HCT116 (cell line): ENCODE results near the gene ELAVL1. TPM values are rescaled to one million over a fixed set of nuclear protein-coding genes. Genes with fewer than 3 reads are reported as not detected.

Experiments used
- ATAC-seq: fragments of 200-7000 bp; cut with Tn5 transposase; 2 replicates; pipeline ENCODE4 v1.9.1; 2020; ENCODE audit warnings: mild to moderate bottlenecking, moderate library complexity
- BruUV-seq: library from RNA; stranded (reverse); fragments of 400-500 nt; replicated peaks from 2 replicates; lab custom pipeline; 2021; lab: Mats Ljungman, UMichigan
- CTCF ChIA-PET: fragments of 300-600 bp; sonication (Branson Sonifier 250); formaldehyde crosslinking; loops from one replicate; lab custom pipeline; 2021; ENCODE audit warnings: antibody characterized with exemption; lab: Charles Lee
- POLR2A ChIA-PET: fragments of 300-600, 350-600 bp; sonication (Branson Sonifier 250); formaldehyde crosslinking; loops from one replicate; lab custom pipeline; 2021; ENCODE audit warnings: antibody characterized with exemption; lab: Charles Lee
- RAD21 ChIA-PET, 2 experiments: fragments of 300-600 bp; sonication (Branson Sonifier 250); formaldehyde crosslinking; loops; one replicate each; lab custom pipeline; 2023; ENCODE audit warnings: low total read pairs in 2 of 2; ENCODE audit not compliant: uncharacterized antibody in 2 of 2, unreplicated experiment in 2 of 2, low non-redundant PET in 1 of 2; lab: Charles Lee
- DNase-seq: peaks from one replicate; pipeline ENCODE4 v3.0.0-alpha.2; 2010; ENCODE audit warnings: low read depth, low spot score
- H2AFZ ChIP-seq: fragments of 200-600 bp; shearing (Covaris generic), sonication (generic); 2 replicates; pipeline ENCODE4 v1.6.1; 2017; ENCODE audit warnings: low read depth, mixed run types, mixed read lengths, antibody characterized with exemption, low read length; ENCODE audit not compliant: poor library complexity, severe bottlenecking
- H3K27ac ChIP-seq: 2 replicates; pipeline ENCODE4 v1.5.1; 2012; ENCODE audit warnings: low read depth, low read length
- H3K27me3 ChIP-seq: fragments of 200-600 bp; sonication (generic); 2 replicates; pipeline ENCODE4 v1.6.1; 2016; ENCODE audit warnings: mixed run types, low read length, mixed read lengths; ENCODE audit not compliant: insufficient read depth
- H3K36me3 ChIP-seq, 2 experiments: fragments of 200-500 bp in 1 of 2; fragments of 200-600 bp in 1 of 2; sonication (Bioruptor generic) in 1 of 2; sonication (generic) in 1 of 2; 2 replicates each; pipeline versions ENCODE4 v1.5.1 to v1.6.1; 2014 to 2016; ENCODE audit warnings: low read length in 2 of 2, inconsistent platforms in 1 of 2, mixed read lengths in 1 of 2, mixed run types in 1 of 2; ENCODE audit not compliant: insufficient read depth in 2 of 2, control insufficient read depth in 1 of 2
- H3K4me1 ChIP-seq, 2 experiments: fragments of 200-600 bp in 1 of 2; sonication (generic) in 1 of 2; 2 replicates each; pipeline versions ENCODE4 v1.5.1 to v1.6.1; 2012 to 2017; ENCODE audit warnings: low read length in 2 of 2, inconsistent platforms in 1 of 2, mild to moderate bottlenecking in 1 of 2, mixed read lengths in 1 of 2, mixed run types in 1 of 2, moderate library complexity in 1 of 2; ENCODE audit not compliant: insufficient read depth in 2 of 2, control insufficient read depth in 1 of 2
- H3K4me2 ChIP-seq: fragments of 200-600 bp; sonication (generic); 2 replicates; pipeline ENCODE4 v1.6.1; 2017; ENCODE audit warnings: mixed run types, low read length, mixed read lengths
- H3K4me3 ChIP-seq, 2 experiments: fragments of 200-600 bp in 1 of 2; sonication (generic) in 1 of 2; replicated peaks in 1 of 2; 2 replicates each; pipeline ENCODE4 v1.5.1; 2011 to 2016; ENCODE audit warnings: low read length in 2 of 2, control low read depth in 1 of 2, low read depth in 1 of 2, mild to moderate bottlenecking in 1 of 2, mixed read lengths in 1 of 2, mixed run types in 1 of 2
- H3K79me2 ChIP-seq: fragments of 200-600 bp; sonication (generic); 2 replicates; pipeline ENCODE4 v1.6.1; 2017; ENCODE audit warnings: mild to moderate bottlenecking, mixed run types, low read length, moderate library complexity, mixed read lengths; ENCODE audit not compliant: insufficient read depth
- H3K9ac ChIP-seq: fragments of 200-600 bp; sonication (generic); 2 replicates; pipeline ENCODE4 v1.6.1; 2016; ENCODE audit warnings: low read length, mixed read lengths
- H3K9me2 ChIP-seq: fragments of 200-600 bp; sonication (generic), shearing (Covaris generic); 2 replicates; pipeline ENCODE4 v1.6.1; 2017; ENCODE audit warnings: mixed run types, mild to moderate bottlenecking, moderate library complexity; ENCODE audit not compliant: insufficient read depth
- H3K9me3 ChIP-seq, 2 experiments: fragments of 200-500 bp in 1 of 2; fragments of 200-600 bp in 1 of 2; sonication (Bioruptor generic) in 1 of 2; sonication (generic) in 1 of 2; 2 replicates each; pipeline ENCODE4 v1.6.1; 2014 to 2017; ENCODE audit warnings: low read length in 2 of 2, mixed read lengths in 2 of 2, inconsistent platforms in 1 of 2, low read depth in 1 of 2, mild to moderate bottlenecking in 1 of 2, mixed run types in 1 of 2, moderate library complexity in 1 of 2; ENCODE audit not compliant: control insufficient read depth in 1 of 2, insufficient read depth in 1 of 2
- H4K20me1 ChIP-seq: fragments of 200-600 bp; sonication (generic), shearing (Covaris generic); 2 replicates; pipeline ENCODE4 v1.6.1; 2017; ENCODE audit warnings: mixed run types, mild to moderate bottlenecking, moderate library complexity; ENCODE audit not compliant: insufficient read depth
- ATF3 ChIP-seq: IDR thresholded peaks from 2 replicates; pipeline ENCODE4 v1.6.1; 2012
- CTCF ChIP-seq, 3 experiments: fragments of 200-600 bp in 1 of 3; sonication (generic) in 1 of 3; IDR thresholded peaks in 2 of 3; conservative IDR thresholded peaks in 1 of 3; 2 replicates each; pipeline ENCODE4 v1.5.1; 2012 to 2017; ENCODE audit warnings: low read depth in 2 of 3, low read length in 2 of 3, antibody characterized with exemption in 1 of 3, borderline replicate concordance in 1 of 3, control low read depth in 1 of 3, mild to moderate bottlenecking in 1 of 3, mixed read lengths in 1 of 3, mixed run types in 1 of 3, moderate library complexity in 1 of 3; ENCODE audit not compliant: insufficient read depth in 1 of 3
- EZH2 ChIP-seq: fragments of 200-600 bp; sonication (generic); IDR thresholded peaks from 2 replicates; pipeline ENCODE4 v1.6.1; 2017; ENCODE audit warnings: antibody characterized with exemption, mixed run types
- EZH2phosphoT487 ChIP-seq: fragments of 200-600 bp; IDR thresholded peaks from 2 replicates; pipeline ENCODE4 v1.6.1; 2018; ENCODE audit warnings: antibody characterized with exemption, borderline replicate concordance
- FOSL1 ChIP-seq: IDR thresholded peaks from 2 replicates; pipeline ENCODE4 v1.6.1; 2012; ENCODE audit warnings: low read depth
- POLR2A ChIP-seq: IDR thresholded peaks from 2 replicates; pipeline ENCODE4 v1.7.0; 2011; ENCODE audit warnings: borderline replicate concordance; ENCODE audit not compliant: insufficient read depth, insufficient read length; ENCODE audit errors: extremely low read depth
- SIN3A ChIP-seq: IDR thresholded peaks from 2 replicates; pipeline ENCODE4 v1.6.1; 2012; ENCODE audit warnings: low read depth
- SP1 ChIP-seq: IDR thresholded peaks from 2 replicates; pipeline ENCODE4 v1.6.1; 2012; ENCODE audit warnings: low read depth
- SRF ChIP-seq: IDR thresholded peaks from 2 replicates; pipeline ENCODE4 v1.6.1; 2012; ENCODE audit warnings: low read depth
- YY1 ChIP-seq: IDR thresholded peaks from 2 replicates; pipeline ENCODE4 v1.6.1; 2011; ENCODE audit warnings: low read length, low read depth, moderate library complexity, mild to moderate bottlenecking; ENCODE audit not compliant: insufficient replicate concordance; ENCODE audit errors: extremely low read depth
- ZBTB33 ChIP-seq: IDR thresholded peaks from 2 replicates; pipeline ENCODE4 v1.6.1; 2011; ENCODE audit warnings: mild to moderate bottlenecking, low read length, moderate library complexity; ENCODE audit not compliant: insufficient replicate concordance; ENCODE audit errors: extremely low read depth
- ZFX ChIP-seq: fragments of 450-650 bp; IDR thresholded peaks from 2 replicates; pipeline ENCODE4 v1.6.1; 2017
- intact Hi-C: fragments of 100-400 bp; cut with micrococcal nuclease; formaldehyde crosslinking; loops from 2 replicates; pipeline ENCODE4 v1.10.0; 2022
- total RNA-seq: library from RNA; stranded (reverse); gene quantifications from one replicate; pipeline ENCODE4 v1.2.1, GENCODE V29; 2021; ENCODE audit not compliant: unreplicated experiment

The ELAVL1 gene
- total RNA-seq, 1 experiment from 2014 or later, result 134 TPM

- H2AFZ ChIP-seq, result no peak overlapping the region
- H3K27me3 ChIP-seq, result no peaks in the 10 kb centered on the region
- DNase-seq (no peak), ATAC-seq (no peak)
- H3K4me3 ChIP-seq, result no peak overlapping the region
- RAD21 ChIA-PET, result no interaction called here
- H3K27ac ChIP-seq, result no peak overlapping the region
- H3K9me2 ChIP-seq, result no peaks in the 10 kb centered on the region
- CTCF ChIA-PET, result no interaction called here
- no peak overlapping the region for H3K4me2 ChIP-seq
- TF ChIP-seq SP1, result no peak
- no peak for TF ChIP-seq POLR2A
- TF ChIP-seq EZH2, result no peak
- TF ChIP-seq FOSL1, result no peak
- no peak for TF ChIP-seq CTCF (IDR thresholded peaks at IDR 0.05 in 2 of 3, conservative IDR thresholded peaks at IDR 0.05 in 1 of 3; ENCODE audit: borderline replicate concordance in 1 of 3, insufficient read depth in 1 of 3, low read depth in 2 of 3, low read length in 2 of 3)
- no peak for TF ChIP-seq EZH2phosphoT487
- no peak for TF ChIP-seq ZBTB33
- no peak for TF ChIP-seq YY1
- no peak for TF ChIP-seq ZFX
- TF ChIP-seq ATF3, result no peak
- no peak for TF ChIP-seq SRF
- TF ChIP-seq SIN3A, result no peak
- H3K36me3 ChIP-seq, result peaks cover 5 to 6% of the 10 kb centered on the region in 2 experiments; a peak in 3 of 4 replicates
- H4K20me1 ChIP-seq, result no peaks in the 10 kb centered on the region
- BruUV-seq, result no TSS peak
- H3K9me3 ChIP-seq, result no peaks in the 10 kb centered on the region
- no peak overlapping the region for H3K9ac ChIP-seq
- POLR2A ChIA-PET, result interaction anchor here (1.2 kb wide), 1 partner anchor 11 kb away, joined by 7 read pairs; the partner anchor contains the start of gene SNAPC2
- H3K4me1 ChIP-seq, result peaks cover 3 to 12% of the 10 kb centered on the region in 2 experiments; a peak in 2 of 4 replicates
- intact Hi-C loops, result no loop called here
- peaks cover 48% of the 10 kb centered on the region for H3K79me2 ChIP-seq
Observed at GRCh38 chr19:7909471-7910067, 95.9 kb downstream of the ELAVL1 start.
